NCI-H2029 treated with DMSO at 0.1 percent for 48 hours (cell line): Measurements from ENCODE around the gene SPATA45.

ENCODE experiments used
- DNase-seq: peaks from one replicate; lab custom pipeline; 2025; lab: John Stamatoyannopoulos, UW

Gene SPATA45

DNA sequence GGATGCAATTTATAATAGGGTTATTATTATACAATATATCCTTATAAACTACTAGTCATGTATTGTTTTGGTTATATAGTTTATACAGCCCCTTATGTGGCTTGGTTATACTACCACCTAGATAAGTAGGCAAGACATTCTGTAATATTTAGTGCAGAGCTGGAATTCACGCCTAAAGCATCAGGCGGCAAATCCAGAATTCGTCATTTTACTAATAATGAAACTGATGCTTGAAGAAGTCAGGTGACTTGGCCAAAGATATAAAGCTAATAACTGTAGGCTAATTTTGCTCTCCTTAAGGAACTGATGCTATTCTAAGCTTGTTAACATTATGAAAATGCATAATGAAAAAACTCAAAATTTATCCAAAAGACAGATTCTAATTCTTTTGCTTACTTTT lies 66.7 kb downstream of the SPATA45 start:
- no peak for DNase-seq
